Osteocyte (in vitro differentiated cells): Measurements from ENCODE around the gene SCAMP2. TPM values are rescaled to one million over a fixed set of nuclear protein-coding genes. Genes with fewer than 3 reads are reported as not detected.

ENCODE experiments used
- DNase-seq: peaks from one replicate; pipeline ENCODE4 v3.0.0; 2021; ENCODE audit warnings: mixed read lengths; ENCODE audit not compliant: unreplicated experiment; ENCODE audit errors: extremely low spot score
- H3K27ac Mint-ChIP-seq: one replicate; pipeline ENCODE4 v1.8.0; 2021; ENCODE audit warnings: mild to moderate bottlenecking, mixed read lengths; ENCODE audit not compliant: unreplicated experiment
- H3K27me3 Mint-ChIP-seq: one replicate; pipeline ENCODE4 v1.8.0; 2021; ENCODE audit warnings: mixed read lengths; ENCODE audit not compliant: unreplicated experiment
- H3K36me3 Mint-ChIP-seq: one replicate; pipeline ENCODE4 v1.8.0; 2021; ENCODE audit warnings: mixed read lengths; ENCODE audit not compliant: unreplicated experiment
- H3K4me1 Mint-ChIP-seq: one replicate; pipeline ENCODE4 v1.8.0; 2021; ENCODE audit warnings: mixed read lengths; ENCODE audit not compliant: unreplicated experiment
- H3K4me3 Mint-ChIP-seq: one replicate; pipeline ENCODE4 v1.8.0; 2021; ENCODE audit warnings: mild to moderate bottlenecking, moderate library complexity, mixed read lengths; ENCODE audit not compliant: unreplicated experiment
- H3K9me3 Mint-ChIP-seq: one replicate; pipeline ENCODE4 v1.8.0; 2021; ENCODE audit warnings: mixed read lengths; ENCODE audit not compliant: unreplicated experiment
- total RNA-seq: library from RNA; stranded (reverse); gene quantifications from 2 replicates; pipeline ENCODE4 v1.2.1, GENCODE V29; 2021
- TF ChIP-seq, protein P1 (sequence below): fragments of 200-600 bp; sonication (generic); IDR thresholded peaks from 2 replicates; pipeline ENCODE4 v1.5.0; 2021; ENCODE audit warnings: antibody characterized with exemption, mild to moderate bottlenecking, moderate library complexity

Gene SCAMP2
- total RNA-seq, 1 donor from 2014 or later, result 73.4 TPM

DNA sequence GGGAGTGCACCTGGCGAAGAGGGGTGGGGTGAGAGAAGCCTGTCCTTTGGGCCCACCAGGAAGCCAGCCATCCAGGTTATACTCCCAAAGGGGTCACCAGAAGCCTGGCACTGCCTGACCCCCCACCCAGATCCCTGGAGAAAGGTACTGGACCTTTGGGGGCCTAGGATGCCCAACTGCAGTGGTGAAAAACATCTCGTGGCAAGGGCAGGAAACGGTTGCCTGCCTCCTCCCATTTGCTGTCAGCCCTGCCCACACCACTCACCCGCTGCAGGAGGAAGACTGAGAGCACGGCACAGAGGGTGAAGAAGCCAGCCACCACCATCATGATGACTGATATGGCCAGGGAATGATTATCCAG lies 28.0 kb downstream of the SCAMP2 start:
- no peak for DNase-seq
- TF ChIP-seq, protein P1, sequence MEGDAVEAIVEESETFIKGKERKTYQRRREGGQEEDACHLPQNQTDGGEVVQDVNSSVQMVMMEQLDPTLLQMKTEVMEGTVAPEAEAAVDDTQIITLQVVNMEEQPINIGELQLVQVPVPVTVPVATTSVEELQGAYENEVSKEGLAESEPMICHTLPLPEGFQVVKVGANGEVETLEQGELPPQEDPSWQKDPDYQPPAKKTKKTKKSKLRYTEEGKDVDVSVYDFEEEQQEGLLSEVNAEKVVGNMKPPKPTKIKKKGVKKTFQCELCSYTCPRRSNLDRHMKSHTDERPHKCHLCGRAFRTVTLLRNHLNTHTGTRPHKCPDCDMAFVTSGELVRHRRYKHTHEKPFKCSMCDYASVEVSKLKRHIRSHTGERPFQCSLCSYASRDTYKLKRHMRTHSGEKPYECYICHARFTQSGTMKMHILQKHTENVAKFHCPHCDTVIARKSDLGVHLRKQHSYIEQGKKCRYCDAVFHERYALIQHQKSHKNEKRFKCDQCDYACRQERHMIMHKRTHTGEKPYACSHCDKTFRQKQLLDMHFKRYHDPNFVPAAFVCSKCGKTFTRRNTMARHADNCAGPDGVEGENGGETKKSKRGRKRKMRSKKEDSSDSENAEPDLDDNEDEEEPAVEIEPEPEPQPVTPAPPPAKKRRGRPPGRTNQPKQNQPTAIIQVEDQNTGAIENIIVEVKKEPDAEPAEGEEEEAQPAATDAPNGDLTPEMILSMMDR, result no peak
- H3K9me3 Mint-ChIP-seq, result no peaks in the 10 kb centered on the region
- no peak overlapping the region for H3K4me3 Mint-ChIP-seq
- H3K4me1 Mint-ChIP-seq, result peaks cover 20% of the 10 kb centered on the region
- H3K27ac Mint-ChIP-seq, result no peak overlapping the region
- H3K27me3 Mint-ChIP-seq, result no peaks in the 10 kb centered on the region
- H3K36me3 Mint-ChIP-seq, result peaks cover 29% of the 10 kb centered on the region

DNA sequence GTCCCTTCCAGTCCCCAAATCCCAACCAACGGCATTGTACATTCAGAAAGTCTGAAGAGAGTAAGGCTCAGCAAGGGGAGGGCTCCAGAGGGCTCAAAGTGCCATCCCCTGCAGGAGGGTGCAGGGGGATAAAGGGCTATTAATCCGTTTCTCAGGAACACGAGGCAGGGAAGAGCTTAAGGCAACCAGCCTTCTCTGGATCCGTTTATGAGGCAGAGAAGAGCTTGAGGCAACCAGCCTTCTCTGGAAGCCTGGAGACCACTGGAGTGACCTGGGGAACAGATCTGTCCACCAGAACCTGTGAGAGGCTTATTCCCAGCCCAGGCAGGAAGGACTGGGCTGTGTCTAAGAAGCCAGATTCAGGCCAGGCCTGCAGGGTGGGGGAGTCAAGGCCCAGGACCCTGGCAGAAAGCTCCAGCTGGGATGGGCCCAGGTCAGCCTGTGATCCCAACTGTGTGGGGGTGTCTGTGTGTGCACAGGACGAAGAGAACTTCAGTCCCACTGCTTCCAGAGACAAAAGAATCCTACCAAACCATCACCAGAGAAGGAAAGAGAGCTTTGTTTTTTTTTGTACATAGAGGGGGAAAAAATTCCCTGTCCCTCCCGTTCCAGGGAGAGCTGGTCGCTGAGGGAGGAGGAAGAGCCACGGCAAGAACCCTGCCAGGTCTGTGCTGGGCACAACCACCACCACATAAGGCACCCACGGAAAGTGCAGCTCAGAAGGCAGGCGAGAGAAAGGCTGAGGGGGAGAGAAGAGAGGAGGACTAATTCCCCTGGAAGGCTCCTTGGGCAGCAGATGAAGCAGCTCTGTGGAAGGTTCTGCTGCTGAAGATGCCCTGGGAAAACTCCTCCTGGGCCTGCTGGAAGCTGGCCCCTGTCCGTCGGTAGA lies 28.6 kb downstream of the SCAMP2 start:
- peaks cover 20% of the 10 kb centered on the region for H3K4me1 Mint-ChIP-seq
- H3K36me3 Mint-ChIP-seq, result peaks cover 24% of the 10 kb centered on the region
- no peak for DNase-seq
- no peaks in the 10 kb centered on the region for H3K9me3 Mint-ChIP-seq
- no peak overlapping the region for H3K4me3 Mint-ChIP-seq
- H3K27me3 Mint-ChIP-seq, result no peaks in the 10 kb centered on the region
- TF ChIP-seq, protein P1, result no peak
- H3K27ac Mint-ChIP-seq, result peak overlapping the region; percentile 52

DNA sequence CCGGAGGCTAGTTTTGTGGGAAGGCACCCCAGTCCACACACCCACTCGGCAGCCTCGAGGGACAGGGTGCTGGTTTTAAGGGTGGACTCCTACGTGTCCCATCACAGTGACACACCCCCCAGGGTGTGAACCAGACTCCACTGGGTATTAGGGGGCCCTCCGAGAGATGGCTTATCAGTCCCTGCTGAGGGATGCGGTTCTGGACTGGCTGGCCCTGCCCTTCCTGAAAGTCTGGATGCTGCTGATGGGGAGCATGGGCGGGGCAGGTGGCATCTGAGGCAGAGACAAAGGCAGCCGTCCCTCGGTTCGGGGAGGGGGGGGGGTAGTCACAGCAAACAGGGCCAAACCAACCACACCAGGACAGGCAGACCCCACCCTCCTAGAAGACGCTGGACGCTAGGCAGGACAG lies 29.3 kb downstream of the SCAMP2 start:
- no peaks in the 10 kb centered on the region for H3K27me3 Mint-ChIP-seq
- H3K9me3 Mint-ChIP-seq, result no peaks in the 10 kb centered on the region
- H3K4me1 Mint-ChIP-seq, result peaks cover 20% of the 10 kb centered on the region
- TF ChIP-seq, protein P1, result no peak
- H3K36me3 Mint-ChIP-seq, result peaks cover 25% of the 10 kb centered on the region
- no peak overlapping the region for H3K4me3 Mint-ChIP-seq
- no peak for DNase-seq
- H3K27ac Mint-ChIP-seq, result peak overlapping the region; percentile 94

DNA sequence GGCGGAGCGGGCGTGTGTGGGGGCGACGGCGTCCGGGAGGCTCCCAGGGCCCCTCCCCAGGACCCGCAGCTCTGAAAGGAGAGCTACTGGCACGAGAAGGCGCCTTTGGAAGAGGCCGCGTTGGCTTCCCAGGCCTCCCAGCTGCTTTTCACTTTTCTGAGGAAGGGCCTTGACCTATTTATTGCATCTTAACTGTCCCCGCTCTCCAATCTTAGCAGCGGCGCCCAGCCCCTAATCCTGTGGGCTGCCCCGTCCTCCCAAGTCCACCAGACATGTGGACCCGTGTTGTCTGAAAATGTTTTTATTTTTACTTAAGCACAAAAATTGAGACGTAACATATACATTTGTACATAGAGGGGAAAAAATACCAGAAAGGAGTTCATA lies 29.7 kb downstream of the SCAMP2 start:
- Mint-ChIP-seq H3K36me3 (peaks cover 23% of the 10 kb centered on the region), H3K27me3 (no peaks in the 10 kb centered on the region), H3K27ac (peak overlapping the region; percentile 94), H3K4me3 (peak overlapping the region; percentile 77), H3K4me1 (peaks cover 20% of the 10 kb centered on the region), H3K9me3 (no peaks in the 10 kb centered on the region)
- TF ChIP-seq, protein P1, result no peak
- no peak for DNase-seq

DNA sequence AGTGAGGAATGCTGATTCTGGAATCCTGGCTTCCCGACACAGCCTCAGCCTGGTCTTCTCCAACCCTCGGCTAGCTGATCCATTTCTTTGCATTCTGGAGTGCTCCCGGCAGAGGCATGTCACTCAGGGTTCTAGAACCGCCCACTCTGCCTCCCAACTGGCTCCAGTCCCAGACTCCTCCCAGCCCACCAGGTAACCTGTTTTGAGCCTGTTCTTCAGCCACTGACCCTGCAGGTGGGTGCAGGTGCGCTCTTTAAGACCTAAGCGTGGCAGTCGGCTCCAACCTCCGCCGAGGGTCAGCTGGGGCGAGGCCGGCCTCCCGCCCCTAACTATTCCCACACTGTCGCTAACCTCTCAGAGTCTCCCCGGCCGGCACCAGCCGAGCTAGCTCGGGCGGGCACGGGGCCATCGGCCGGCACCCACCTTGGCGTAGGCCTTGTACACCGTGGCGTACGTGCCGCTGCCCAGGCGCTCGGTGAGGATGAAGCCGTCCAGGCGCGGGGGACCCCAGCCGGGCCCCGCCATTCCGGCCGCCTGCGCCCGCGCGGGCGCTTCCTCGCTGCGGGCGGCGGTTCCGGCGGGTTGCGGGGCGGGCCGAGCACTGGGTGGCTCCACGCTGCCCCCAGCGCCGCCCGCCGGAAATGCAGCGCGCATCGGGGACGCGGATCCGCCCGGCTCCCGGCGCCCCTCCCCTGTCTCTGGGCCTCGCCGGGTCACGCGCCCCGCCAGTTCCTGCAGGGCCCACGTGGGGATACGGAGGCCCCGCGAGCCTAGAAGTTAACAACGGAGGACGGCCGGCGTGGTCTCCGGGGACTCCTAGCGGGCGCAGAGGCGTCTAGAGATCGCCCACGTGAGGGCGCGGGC lies 30.4 kb downstream of the SCAMP2 start, which contains the start of gene ULK3:
TSS of gene ULK3 (minus strand) at position 576 of the 864 bp plus-strand sequence. CDS start at position 525, 51 bp downstream.
- H3K27ac Mint-ChIP-seq, result peak within 1 kb of the TSS; percentile 94
- peak; percentile 97 for DNase-seq
- TF ChIP-seq, protein P1, result peak; percentile 77
- peaks cover 19% of the 10 kb centered on the region for H3K36me3 Mint-ChIP-seq
- H3K4me1 Mint-ChIP-seq, result peaks cover 20% of the 10 kb centered on the region
- no peaks in the 10 kb centered on the region for H3K9me3 Mint-ChIP-seq
- H3K4me3 Mint-ChIP-seq, result peak within 1 kb of the TSS; percentile 91
- no peaks in the 10 kb centered on the region for H3K27me3 Mint-ChIP-seq
